BE2C (cell line): ENCODE results near the gene CCKAR.

Experiments used
- DNase-seq: peaks from one replicate; pipeline ENCODE4 v3.0.0-alpha.2; 2020
- H3K27me3 ChIP-seq: fragments of 250-450 bp; sonication (Bioruptor Pico); 2 replicates; pipeline ENCODE4 v1.5.1; 2020; ENCODE audit warnings: mild to moderate bottlenecking
- H3K36me3 ChIP-seq: fragments of 250-450 bp; sonication (Bioruptor Pico); 2 replicates; pipeline ENCODE4 v1.5.1; 2020; ENCODE audit warnings: mild to moderate bottlenecking
- H3K4me1 ChIP-seq: fragments of 250-450 bp; sonication (Bioruptor Pico); 2 replicates; pipeline ENCODE4 v1.5.1; 2020
- H3K4me3 ChIP-seq: 2 replicates; pipeline ENCODE4 v1.5.1; 2011; ENCODE audit warnings: low read depth, low read length
- H3K9me3 ChIP-seq: fragments of 250-450 bp; sonication (Bioruptor Pico); 2 replicates; pipeline ENCODE4 v1.5.1; 2020
- TF ChIP-seq, protein P1 (sequence below): IDR thresholded peaks from 2 replicates; pipeline ENCODE4 v1.5.1; 2012; ENCODE audit warnings: mild to moderate bottlenecking, low read depth, low read length

The CCKAR gene

GRCh38 chr4:26496207-26496783, 6.0 kb upstream of the CCKAR start:
- no peak for DNase-seq
- Histone ChIP-seq H3K27me3 (no peaks in the 10 kb centered on the region), H3K4me1 (no peaks in the 10 kb centered on the region), H3K36me3 (no peaks in the 10 kb centered on the region), H3K4me3 (no peak overlapping the region), H3K9me3 (no peaks in the 10 kb centered on the region)
- TF ChIP-seq, protein P1, sequence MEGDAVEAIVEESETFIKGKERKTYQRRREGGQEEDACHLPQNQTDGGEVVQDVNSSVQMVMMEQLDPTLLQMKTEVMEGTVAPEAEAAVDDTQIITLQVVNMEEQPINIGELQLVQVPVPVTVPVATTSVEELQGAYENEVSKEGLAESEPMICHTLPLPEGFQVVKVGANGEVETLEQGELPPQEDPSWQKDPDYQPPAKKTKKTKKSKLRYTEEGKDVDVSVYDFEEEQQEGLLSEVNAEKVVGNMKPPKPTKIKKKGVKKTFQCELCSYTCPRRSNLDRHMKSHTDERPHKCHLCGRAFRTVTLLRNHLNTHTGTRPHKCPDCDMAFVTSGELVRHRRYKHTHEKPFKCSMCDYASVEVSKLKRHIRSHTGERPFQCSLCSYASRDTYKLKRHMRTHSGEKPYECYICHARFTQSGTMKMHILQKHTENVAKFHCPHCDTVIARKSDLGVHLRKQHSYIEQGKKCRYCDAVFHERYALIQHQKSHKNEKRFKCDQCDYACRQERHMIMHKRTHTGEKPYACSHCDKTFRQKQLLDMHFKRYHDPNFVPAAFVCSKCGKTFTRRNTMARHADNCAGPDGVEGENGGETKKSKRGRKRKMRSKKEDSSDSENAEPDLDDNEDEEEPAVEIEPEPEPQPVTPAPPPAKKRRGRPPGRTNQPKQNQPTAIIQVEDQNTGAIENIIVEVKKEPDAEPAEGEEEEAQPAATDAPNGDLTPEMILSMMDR = no peak

DNA sequence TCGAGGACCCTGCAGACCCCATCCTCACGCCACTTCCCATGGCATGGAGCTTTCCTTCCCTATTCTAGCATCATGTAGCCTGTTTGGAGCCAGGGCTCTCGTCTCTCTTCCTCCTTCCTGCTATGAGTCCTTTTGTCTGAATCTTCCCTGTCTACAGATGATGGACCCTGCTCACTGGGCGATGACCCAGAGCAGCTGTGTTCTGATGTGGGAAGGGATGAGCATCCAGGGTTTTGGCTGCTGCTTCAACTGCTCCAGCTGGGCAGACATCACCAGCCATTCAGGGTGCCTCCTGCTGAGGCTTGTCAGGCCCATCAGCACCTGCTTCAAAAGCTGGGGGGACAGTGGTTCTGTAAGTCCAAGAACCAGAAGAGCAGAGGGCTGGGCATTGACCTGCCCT, 3.2 kb upstream of the CCKAR start:
- no peaks in the 10 kb centered on the region; the same call in 1 of the 2 replicates for H3K27me3 ChIP-seq
- no peaks in the 10 kb centered on the region for H3K4me1 ChIP-seq
- H3K9me3 ChIP-seq = no peaks in the 10 kb centered on the region
- no peaks in the 10 kb centered on the region for H3K36me3 ChIP-seq
- DNase-seq = no peak
- TF ChIP-seq, protein P1 = no peak
- H3K4me3 ChIP-seq = no peak overlapping the region

GRCh38 chr4:26491449-26492170, 1.3 kb upstream of the CCKAR start:
- TF ChIP-seq, protein P1 = no peak
- Histone ChIP-seq H3K9me3 (no peaks in the 10 kb centered on the region), H3K4me3 (no peak overlapping the region), H3K27me3 (no peaks in the 10 kb centered on the region; the same call in 1 of the 2 replicates), H3K36me3 (no peaks in the 10 kb centered on the region), H3K4me1 (no peaks in the 10 kb centered on the region)
- DNase-seq = no peak

GRCh38 chr4:26490960-26491284, 638 bp upstream of the CCKAR start:
- no peak for DNase-seq
- Histone ChIP-seq H3K4me3 (no peak overlapping the region), H3K4me1 (no peaks in the 10 kb centered on the region), H3K36me3 (no peaks in the 10 kb centered on the region), H3K27me3 (no peaks in the 10 kb centered on the region; the same call in 1 of the 2 replicates), H3K9me3 (no peaks in the 10 kb centered on the region)
- TF ChIP-seq, protein P1 = no peak

- H3K36me3 ChIP-seq = no peaks in the 10 kb centered on the region
- DNase-seq = no peak
- no peak overlapping the region for H3K4me3 ChIP-seq
- no peaks in the 10 kb centered on the region for H3K9me3 ChIP-seq
- H3K27me3 ChIP-seq = no peaks in the 10 kb centered on the region; the same call in 1 of the 2 replicates
- no peaks in the 10 kb centered on the region for H3K4me1 ChIP-seq
- TF ChIP-seq, protein P1 = no peak
Observed at GRCh38 chr4:26489101-26489985, 941 bp downstream of the CCKAR start.

DNA sequence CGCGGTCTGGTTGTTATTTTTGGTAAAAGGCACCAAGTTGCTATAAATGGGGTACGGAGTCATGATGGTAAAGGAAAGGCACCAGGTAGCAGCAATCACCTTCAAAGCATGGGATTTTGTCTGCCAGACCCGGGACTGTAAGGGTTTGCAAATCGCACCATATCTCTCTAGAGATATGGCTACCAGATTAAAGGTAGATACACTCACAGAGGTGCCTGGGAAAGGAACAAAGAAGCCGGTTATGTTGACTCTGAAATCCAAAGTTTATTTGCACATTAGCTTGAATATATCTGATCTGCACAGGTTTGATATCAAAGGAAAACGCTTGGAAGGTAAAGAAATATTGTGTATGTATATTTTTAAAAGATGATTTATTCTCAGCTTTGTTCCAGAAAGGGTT, 4.6 kb downstream of the CCKAR start:
- no peak overlapping the region for H3K4me3 ChIP-seq
- no peaks in the 10 kb centered on the region for H3K9me3 ChIP-seq
- H3K27me3 ChIP-seq = no peaks in the 10 kb centered on the region; the same call in 1 of the 2 replicates
- no peaks in the 10 kb centered on the region for H3K36me3 ChIP-seq
- TF ChIP-seq, protein P1 = no peak
- DNase-seq = no peak
- H3K4me1 ChIP-seq = no peaks in the 10 kb centered on the region
